GM19025 (cell line): ENCODE data around the gene HSPD1.

Source experiments
- ATAC-seq: cut with Tn5 transposase; IDR thresholded peaks from one replicate; pipeline ENCODE4 v1.9.1; 2021; ENCODE audit warnings: mild to moderate bottlenecking, low read depth, moderate library complexity; ENCODE audit not compliant: unreplicated experiment

HSPD1 gene

DNA sequence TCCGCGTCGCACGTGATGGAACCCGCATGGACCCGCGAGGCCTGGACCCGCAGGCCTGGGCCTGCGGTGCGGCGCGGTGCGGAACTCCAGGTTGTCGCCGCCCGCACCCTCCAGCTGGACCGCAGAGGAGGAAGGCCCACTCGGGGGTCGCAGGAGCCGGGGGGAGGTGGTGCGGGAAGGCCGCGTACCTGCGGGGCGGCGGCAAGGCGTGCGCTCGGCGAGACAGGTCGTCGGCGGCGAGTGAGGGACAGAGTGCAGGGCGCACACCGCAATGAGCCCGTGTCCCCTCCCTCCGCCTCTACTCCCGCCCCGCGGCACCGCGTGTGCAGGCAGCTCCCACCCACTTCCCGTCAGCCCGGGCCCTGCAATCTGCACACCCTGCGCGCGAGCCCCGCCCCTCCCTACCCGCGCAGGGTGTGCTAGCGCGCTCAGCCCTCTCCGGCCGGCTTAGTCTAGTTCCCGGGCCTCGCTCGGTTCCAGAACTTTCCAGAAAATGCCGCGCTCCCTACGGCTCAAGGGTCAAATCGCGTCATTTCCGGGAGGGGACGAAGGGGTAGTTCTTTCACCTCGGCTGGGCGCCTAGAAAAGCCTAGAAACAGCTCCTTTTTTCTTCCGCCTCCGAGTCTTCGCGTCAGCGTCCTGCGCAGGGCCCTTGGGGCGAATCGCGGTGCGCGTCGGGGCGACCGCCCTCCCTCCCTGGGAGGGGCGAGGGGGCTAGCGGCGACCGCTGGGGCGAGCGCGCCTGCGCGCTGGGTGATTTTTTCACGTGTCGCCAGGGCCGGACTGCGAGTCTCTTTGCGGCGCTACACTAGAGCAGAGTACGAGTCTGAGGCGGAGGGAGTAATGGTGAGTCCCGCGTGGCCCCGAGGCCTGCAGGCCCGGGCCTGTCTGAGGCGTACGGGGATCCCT, at the start of gene HSPD1, which contains the start of gene HSPE1:
TSS of gene HSPD1 (minus strand) at position 247 of the 909 bp plus-strand sequence. CDS start 992 bp downstream, outside the sequence.
TSS of gene HSPE1 (plus strand) at position 786 of the 909 bp plus-strand sequence. CDS start at position 844, 58 bp downstream.
- ATAC-seq: peak; percentile 78

DNA sequence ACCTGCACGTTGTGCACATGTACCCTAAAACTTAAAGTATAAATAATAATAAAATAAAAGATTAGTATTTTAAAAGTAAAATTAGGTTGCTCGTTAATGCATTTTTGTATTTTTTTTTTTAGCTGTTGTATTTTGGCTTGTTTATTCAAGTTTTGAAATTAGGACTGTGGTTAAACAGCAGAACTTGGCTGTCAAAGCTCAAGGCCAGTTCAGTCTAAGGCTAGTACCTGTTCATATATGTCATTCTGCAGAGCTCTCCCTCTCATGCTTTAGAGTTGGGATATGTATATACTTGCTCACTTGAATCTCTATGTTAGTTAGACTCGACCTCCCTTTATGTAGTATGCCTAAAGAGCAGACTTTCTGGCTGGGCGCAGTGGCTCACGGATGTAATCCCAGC, 48.9 kb upstream of the HSPD1 start:
- ATAC-seq: no peak

DNA sequence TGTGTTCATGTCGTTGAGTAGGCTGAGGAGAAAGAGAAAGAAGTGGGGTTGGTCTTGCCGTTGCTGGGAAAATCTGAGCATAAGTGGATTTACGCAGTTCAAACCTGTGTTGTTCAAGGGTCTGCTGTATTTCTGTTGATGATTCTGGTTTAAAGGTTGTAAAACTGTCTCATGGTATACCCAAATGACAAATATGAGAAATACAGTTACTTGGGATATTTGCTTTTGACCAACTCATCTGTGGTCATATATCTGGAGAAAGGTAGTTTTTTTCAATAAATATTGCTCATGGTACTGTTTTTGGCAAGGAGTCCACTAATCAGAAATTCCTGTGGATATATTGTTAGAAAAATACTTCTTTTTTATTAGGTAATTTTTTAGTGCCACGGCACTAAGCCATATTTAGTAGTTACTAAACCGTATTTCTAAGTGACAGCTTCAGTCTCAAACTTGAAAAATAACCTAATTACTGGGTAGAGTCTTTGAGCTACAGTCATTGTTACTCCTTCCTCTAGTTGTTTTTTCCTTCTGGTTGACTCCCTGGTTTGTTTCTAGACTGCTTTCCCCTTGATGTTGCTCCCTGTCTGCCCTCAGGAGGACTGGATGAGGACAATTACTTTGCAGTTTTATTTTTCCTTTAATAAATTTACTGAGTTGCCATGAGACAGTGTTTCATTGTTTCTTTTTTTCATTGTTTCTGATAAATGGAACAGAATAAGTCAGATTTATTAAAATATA, 47.7 kb upstream of the HSPD1 start:
- no peak for ATAC-seq

DNA sequence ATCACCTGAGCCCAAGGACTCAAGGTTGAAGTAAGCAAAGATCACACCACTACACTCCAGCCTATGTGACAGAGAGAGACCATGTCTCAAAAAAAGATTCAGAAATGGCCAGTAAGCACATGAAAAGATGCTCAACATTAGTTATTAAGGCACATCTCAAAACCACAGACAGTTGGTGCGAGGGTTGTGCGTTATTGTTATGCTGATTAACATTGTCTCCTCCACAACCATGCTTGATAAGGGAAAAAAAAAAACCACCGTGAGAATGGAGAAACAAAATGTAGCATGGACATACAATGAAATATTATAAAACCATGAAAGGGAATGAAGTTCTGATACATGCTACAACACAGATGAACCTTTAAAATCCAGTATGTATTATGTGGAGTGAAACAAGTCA, 43.6 kb upstream of the HSPD1 start:
- no peak for ATAC-seq

DNA sequence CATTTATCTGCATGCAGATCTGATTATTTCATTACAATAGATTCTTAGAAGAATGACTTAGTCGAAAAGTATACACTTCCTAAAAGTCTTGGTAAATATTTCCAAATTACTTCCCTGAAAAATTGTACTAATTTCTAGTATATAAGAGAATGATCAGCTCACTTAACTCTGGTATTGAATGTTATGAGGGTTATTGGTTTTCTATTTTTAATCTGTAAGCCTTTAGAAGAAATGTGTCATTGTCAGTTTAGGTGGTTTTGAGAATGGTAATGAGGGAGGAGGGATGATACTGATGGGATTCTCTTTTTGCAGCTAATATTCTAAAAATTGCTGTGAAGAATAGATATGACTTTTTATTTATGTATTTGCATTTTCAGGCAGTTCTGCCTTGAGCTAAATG, 40.1 kb upstream of the HSPD1 start:
- no peak for ATAC-seq

DNA sequence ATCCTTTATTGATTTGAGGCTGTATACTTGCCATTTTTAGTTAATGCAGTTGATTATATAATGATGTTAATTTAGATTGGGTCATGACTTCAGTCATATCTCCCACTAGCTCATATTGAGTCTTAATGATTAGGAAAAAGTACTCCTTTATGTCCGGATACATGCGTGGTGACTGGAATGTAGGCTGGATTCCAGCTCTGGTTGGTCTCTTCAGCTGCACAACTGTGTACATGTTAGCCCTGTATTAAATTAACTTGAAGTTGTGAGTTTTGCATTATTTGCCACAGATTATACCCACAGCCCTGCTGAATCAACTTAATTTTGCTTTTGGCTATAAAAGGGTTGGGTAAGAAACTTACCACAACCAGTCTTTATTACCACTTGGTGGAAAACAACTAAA, 38.8 kb upstream of the HSPD1 start:
- ATAC-seq: no peak

DNA sequence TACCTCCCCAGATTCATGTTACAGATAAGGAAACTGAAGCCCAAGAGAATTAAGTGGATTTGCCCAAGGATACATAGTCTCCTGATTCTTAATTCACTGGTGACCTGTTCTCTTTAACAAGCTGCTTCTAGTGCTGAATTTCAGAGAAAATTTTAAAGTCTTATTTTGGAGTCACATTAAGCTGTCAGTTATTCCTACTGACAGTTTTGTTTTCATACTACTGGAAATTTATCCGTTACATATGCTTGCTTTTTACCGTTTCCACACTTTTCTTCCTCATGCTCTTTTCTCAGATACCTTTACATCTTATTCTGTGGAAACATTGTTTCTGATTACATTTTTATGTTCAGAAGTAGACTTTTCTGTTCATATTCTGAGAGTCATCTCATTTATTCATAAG, 17.5 kb upstream of the HSPD1 start:
- no peak for ATAC-seq

DNA sequence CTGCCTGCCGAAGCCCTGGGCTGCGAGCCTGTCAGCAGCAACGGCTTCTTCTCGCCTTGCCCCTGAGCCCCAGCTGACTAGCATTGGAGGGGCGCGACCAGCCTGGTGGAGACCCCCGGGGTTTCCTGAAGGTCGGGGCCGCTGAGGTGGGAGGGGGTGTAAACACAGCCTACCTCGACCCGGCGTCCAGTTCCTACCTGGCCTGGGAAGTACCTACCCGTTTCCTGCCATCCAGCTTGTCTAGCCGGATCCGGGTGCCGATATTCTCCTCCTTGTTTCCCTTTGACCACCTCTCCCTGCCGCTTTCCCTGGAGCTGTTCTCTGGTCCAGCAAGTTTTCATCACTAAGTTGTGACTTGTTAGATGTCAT, 16.7 kb upstream of the HSPD1 start:
- ATAC-seq: peak; percentile 1

DNA sequence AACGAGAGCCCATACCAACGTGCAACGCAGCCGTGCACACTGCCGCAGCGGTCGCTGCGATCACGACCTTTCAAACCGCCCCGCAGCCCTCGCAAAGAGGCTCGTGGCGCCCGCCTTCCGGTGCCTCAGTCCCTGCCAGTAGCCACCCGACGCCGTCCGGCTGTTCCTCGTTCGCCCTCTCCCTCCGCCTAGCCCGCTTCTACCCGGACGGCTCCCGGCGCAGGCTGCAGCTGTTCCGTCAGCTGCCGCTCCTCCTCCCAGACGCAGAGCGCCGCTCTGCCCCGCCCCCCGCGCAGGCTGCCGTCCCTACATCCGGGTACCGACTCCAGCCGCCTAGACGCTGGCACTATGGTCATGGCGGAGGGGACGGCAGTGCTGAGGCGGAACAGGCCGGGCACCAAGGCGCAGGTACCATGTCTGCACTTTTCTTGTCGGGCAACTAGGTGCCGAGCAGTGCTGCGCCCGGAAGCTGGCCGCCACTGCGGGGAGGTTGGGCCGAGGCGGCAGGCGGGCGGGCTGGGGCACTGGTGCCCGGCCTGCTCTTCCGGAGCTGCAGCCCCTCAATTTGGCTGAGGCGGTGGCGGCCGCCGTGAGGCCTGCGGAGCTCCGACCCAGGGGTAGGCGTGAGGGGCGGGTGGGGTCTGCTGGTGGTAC, 16.2 kb upstream of the HSPD1 start, which contains the start of gene MOB4:
TSS of gene MOB4 (plus strand) at position 328 of the 654 bp plus-strand sequence. CDS start at position 349, 21 bp downstream.
- peak; percentile 95 for ATAC-seq

DNA sequence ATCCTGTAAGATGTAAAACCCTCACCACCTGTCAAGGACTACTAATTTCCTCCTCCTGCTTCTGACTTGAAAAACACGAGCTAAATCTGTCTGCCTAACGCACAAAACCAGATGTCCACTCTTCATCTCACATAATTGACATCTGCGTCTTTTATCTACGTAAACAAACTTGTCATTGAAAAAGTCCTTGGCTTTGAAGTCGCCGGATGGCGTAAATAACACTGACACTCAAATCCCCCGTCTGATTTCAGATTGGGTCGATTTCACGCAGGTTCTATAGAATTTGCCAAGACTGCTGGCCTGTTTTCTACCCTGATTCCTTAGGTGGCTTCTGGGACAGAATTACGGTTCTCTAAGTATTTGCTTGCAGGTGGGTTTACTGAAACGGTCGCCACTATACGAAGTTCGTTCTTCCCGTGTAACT, 15.7 kb upstream of the HSPD1 start:
- peak; percentile 1 for ATAC-seq

DNA sequence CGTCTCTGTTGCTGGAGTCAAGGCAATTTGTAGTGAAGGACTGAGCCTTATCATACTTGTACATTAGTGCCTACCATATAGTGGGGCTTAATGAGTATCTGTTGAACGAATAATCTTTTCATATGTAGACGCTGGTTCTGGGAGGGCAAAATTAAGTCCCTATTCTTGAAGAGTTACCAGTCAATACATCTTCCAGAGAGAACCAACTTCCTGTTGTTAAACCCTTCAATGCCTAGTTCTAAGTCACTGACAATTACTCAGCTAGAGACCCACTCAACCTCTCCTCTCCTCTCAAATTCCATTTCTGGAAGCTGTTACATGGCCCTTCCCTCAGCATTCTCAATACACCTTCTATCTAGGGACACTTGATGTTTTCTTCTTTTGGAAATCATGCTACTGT, 15.1 kb upstream of the HSPD1 start:
- no peak for ATAC-seq

DNA sequence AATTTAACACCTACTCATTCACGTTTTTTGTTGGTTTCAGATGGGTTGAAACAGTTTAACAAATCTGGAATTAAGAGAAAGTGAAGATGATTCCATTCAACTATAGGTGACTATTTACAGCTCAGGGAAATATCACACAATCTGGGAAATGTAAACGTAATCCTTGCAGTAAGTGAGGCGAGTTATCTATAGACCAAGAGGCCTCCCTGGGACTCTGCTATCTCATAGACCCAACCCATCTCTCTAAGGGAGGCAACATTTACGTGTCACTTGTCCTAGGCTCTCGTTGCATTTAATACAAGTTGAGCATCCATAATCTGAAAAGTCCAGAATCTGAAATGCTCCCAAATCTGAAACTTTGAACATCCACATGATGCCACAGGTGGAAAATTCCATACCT, 14.3 kb upstream of the HSPD1 start:
- no peak for ATAC-seq

DNA sequence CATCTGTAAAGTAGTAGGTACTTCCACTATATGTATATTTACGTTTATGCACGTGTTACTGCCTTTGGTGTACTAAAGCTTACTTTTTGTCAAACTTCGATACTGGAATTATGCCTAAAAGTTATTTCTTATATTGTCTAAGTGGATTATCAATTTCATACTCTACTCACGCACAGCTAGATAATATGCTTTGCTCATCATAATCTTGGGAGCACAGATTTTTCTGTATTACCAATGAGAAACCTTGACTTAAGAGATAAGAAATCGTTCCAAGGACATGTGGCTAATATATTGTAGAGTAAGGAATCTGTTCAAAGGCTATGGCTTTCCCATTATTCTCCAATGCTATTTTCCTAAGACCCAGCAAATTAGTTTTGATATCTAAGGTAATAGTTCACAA, 7.0 kb upstream of the HSPD1 start:
- ATAC-seq: no peak

DNA sequence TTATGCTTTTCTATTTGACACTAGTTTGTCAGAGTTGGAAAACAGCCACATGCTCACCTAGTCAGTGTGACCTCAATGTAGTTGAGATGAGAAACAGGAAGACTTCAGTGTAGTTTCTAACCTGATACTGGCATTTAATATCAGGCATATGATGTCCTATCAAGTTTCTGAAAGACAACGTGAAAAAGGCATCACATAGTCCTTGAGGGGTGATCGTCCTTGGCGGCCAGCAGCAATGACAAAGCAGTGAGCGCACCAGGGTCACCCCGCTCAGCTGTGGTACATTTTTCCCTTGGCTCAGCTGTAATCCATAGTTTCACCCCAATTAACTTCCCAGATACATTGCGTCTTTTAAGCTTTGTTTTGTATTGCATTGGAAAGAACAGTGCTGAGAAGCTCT, 4.9 kb upstream of the HSPD1 start:
- no peak for ATAC-seq

DNA sequence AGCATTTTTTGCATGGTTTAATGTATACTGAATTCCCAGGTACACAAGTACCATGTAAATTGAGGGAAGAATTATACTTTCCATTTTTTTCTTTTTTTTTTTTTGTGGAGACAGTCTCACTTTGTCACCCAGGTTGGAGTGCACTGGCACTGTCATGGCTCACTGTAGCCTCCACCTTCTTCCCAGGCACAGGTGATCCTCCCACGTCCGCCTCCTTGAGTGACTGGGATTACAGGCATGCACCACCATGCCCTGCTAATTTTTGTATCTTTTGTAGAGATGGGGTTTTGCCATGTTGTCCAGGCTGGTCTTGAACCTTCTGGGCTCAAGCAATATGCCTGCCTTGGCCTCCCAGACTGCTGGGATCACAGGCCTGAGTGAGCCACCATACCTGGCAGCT, 4.4 kb upstream of the HSPD1 start:
- ATAC-seq: no peak

DNA sequence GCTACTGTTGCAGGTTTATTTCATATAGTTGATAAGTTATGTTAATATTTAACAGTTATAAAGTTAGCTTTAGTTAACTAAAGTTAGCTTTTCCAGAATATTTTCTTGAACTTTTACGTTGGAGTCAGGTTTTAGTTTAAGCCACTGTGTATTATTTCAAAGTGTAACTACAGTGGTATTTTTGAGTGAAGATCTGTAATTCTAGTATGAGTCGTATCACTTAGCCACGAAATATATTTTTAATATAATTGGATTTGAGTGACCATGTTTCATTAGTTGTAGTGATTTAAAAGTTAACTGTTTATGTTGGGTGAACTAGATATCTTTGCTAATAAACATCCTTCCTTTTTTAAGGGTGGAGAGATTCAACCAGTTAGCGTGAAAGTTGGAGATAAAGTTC, 3.0 kb upstream of the HSPD1 start:
- ATAC-seq: no peak

DNA sequence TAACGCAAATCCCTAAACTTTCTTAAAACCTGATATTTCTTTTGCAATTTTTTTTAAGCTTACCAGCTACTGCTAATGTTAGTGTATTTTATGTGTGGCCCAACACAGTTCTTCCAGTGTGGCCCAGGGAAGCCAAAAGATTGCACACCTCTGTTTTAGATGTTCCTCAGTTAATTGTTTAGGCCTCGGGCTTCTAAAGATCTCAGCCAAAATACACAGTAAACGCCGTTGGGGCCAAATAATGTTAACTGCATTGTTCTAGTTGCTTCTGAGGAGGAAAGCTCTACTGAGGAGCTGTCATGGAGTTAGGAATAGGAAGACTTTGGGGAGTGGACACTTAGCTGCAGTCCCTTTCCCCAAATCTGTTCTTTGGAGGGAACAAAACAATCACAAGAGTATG, 2.6 kb upstream of the HSPD1 start:
- ATAC-seq: no peak

DNA sequence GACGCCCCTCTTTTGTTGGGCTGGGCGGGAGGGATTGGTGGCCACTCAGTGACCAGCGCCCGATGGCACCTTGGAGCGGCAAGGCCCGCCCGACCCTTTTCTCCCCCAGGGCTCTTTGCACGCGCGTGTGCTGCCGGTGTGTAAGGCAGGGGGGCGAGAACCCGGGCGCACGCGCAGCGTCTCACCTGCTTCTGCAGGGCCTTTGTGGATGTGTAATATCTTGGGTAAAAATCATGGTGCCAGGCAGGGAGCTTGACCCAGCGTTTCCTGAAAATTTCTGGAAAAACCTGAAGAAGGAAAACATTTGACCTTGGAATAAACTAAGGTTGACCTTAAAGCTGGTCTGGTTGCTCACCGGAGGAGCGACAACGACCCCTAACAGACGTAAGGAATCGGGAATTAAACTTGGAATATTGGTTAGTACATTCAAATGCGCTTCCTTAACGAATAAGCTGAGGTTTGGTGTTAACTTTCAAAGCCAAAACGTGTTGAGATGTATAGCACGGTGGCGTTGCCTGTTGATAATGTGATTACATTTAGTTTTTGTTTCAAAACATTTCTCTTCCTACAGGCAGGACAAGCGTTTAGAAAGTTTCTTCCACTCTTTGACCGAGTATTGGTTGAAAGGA, 977 bp upstream of the HSPD1 start:
- ATAC-seq: peak; percentile 1

DNA sequence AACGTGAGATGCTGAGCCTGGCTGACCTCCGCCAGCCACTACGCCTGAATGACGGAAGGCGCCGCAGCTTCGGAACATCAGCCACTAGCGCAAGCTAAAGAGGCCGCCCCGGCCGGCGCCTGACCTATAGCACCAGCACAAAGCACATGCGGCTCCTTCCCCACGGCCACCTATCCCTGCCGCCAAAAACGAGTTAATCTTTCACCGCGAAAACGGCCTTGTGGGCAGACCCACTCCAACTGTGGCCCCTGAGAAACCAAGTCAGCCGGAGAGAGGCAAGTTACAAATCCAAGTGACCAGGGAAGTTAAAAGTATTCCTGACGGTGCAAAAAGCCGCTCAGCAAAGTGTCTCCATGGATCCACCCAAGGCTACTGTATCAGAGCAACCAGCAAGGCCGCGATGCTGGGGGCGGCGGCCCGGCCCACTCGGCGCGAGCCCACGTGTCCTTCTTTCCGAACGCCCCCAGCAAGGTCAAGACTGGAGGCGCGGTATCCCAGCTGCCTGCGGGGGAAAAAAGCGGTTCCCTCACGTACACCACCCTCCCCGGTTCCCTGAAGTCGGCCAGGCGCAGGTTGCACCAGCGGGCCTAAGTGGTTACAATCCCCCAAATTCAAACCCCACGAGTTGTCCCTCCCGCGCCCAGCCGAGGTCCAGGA, 575 bp downstream of the HSPD1 start:
- ATAC-seq: no peak
